GM12801 (cell line): ENCODE data around the gene NEURL4.

ENCODE experiments used
- CTCF ChIP-seq: IDR thresholded peaks from one replicate; pipeline ENCODE4 v1.5.1; 2011; ENCODE audit warnings: control low read depth; ENCODE audit not compliant: insufficient read length; ENCODE audit errors: extremely low read depth

The NEURL4 gene

GRCh38 chr17:7328840-7329373 lies at the start of gene NEURL4:
Gene NEURL4, minus strand, starts transcription at chr17:7329335. Its CDS starts 23 bp downstream, at chr17:7329312.
- TF ChIP-seq CTCF: no peak

- TF ChIP-seq CTCF: no peak
Observed at GRCh38 chr17:7374353-7374752, 45.2 kb upstream of the NEURL4 start.

- TF ChIP-seq CTCF: no peak
Observed at GRCh38 chr17:7370853-7371252, 41.7 kb upstream of the NEURL4 start.

- TF ChIP-seq CTCF: no peak
Observed at GRCh38 chr17:7369825-7370224, 40.7 kb upstream of the NEURL4 start.

- TF ChIP-seq CTCF: no peak
Observed at GRCh38 chr17:7367918-7368598, 38.9 kb upstream of the NEURL4 start.

GRCh38 chr17:7367083-7367482 lies 37.9 kb upstream of the NEURL4 start:
- TF ChIP-seq CTCF: no peak

GRCh38 chr17:7363311-7363710 lies 34.2 kb upstream of the NEURL4 start:
- TF ChIP-seq CTCF: no peak

GRCh38 chr17:7361906-7362305 lies 32.8 kb upstream of the NEURL4 start:
- TF ChIP-seq CTCF: no peak
